ENCODE measurements around the gene POLR3E. TPM values are rescaled to one million over a fixed set of nuclear protein-coding genes. Genes with fewer than 3 reads are reported as not detected.

The POLR3E gene
- total RNA-seq, 4 donors from 2014 or later, result 21.5 to 57.2 (median 37.7) TPM

GRCh38 chr16:22266546-22266945 lies 30.7 kb upstream of the POLR3E start:
- Histone ChIP-seq H3K36me3 (peaks cover 15 to 100% (median 21%) of the 10 kb centered on the region in 3 donors), H3K9me3 (no peaks in the 10 kb centered on the region), H3K27ac (no peak overlapping the region), H3K27me3 (no peaks in the 10 kb centered on the region), H3K4me3 (no peak overlapping the region), H3K4me1 (no peaks in the 10 kb centered on the region)
- intact Hi-C loops (cut with DNase I), result no loop called here
- no peak for TF ChIP-seq CTCF (IDR thresholded peaks at IDR 0.05)
- TF ChIP-seq POLR2A (IDR thresholded peaks at IDR 0.05), result no peak
- no peak for DNase-seq
- 100% methylated on average over 3 of the region's 19 CpGs; no CpG with 5 or more reads in 1 of the 2 donors for whole genome bisulfite sequencing, 2 donors

- Histone ChIP-seq H3K4me3 (no peak overlapping the region), H3K27ac (no peak overlapping the region), H3K4me1 (peaks cover 0 to 4% (median 0%) of the 10 kb centered on the region in 3 donors), H3K9me3 (no peaks in the 10 kb centered on the region), H3K27me3 (no peaks in the 10 kb centered on the region), H3K36me3 (peaks cover 15 to 100% (median 20%) of the 10 kb centered on the region in 3 donors)
- DNase-seq, result no peak
- intact Hi-C loops (cut with DNase I), result no loop called here
- WGBS, 2 donors, result 80 to 92% methylated on average over 7 to 8 of the region's 8 CpGs
- TF ChIP-seq CTCF (IDR thresholded peaks at IDR 0.05) (no peak), POLR2A (IDR thresholded peaks at IDR 0.05) (no peak)
Observed at GRCh38 chr16:22267764-22268163, 29.4 kb upstream of the POLR3E start.

- Histone ChIP-seq H3K9me3 (no peaks in the 10 kb centered on the region), H3K27me3 (no peaks in the 10 kb centered on the region), H3K36me3 (peaks cover 14 to 100% (median 19%) of the 10 kb centered on the region in 3 donors), H3K4me1 (peaks cover 0 to 14% (median 0%) of the 10 kb centered on the region in 3 donors), H3K27ac (no peak overlapping the region), H3K4me3 (no peak overlapping the region)
- WGBS, 2 donors, result 81 to 86% methylated on average over 3 of the region's 3 CpGs
- intact Hi-C loops (cut with DNase I), result no loop called here
- DNase-seq, result no peak
- TF ChIP-seq POLR2A (IDR thresholded peaks at IDR 0.05) (no peak), CTCF (IDR thresholded peaks at IDR 0.05) (no peak)
Observed at GRCh38 chr16:22270525-22270924, 26.7 kb upstream of the POLR3E start.

- Histone ChIP-seq H3K36me3 (peaks cover 5 to 100% (median 10%) of the 10 kb centered on the region in 3 donors), H3K27ac (peak overlapping the region in 3 of 4 donors; percentile 6 to 64 (median 21)), H3K4me3 (no peak overlapping the region), H3K9me3 (no peaks in the 10 kb centered on the region), H3K27me3 (no peaks in the 10 kb centered on the region), H3K4me1 (peaks cover 0 to 14% (median 0%) of the 10 kb centered on the region in 3 donors)
- no peak for DNase-seq
- TF ChIP-seq CTCF (IDR thresholded peaks at IDR 0.05) (no peak), POLR2A (IDR thresholded peaks at IDR 0.05) (no peak)
- intact Hi-C loops (cut with DNase I), result no loop called here
- WGBS, 2 donors, result 67 to 82% methylated on average over 4 of the region's 8 CpGs
Observed at GRCh38 chr16:22272870-22273650, 24.1 kb upstream of the POLR3E start.

GRCh38 chr16:22274916-22275315 lies 22.3 kb upstream of the POLR3E start:
- Histone ChIP-seq H3K4me3 (no peak overlapping the region), H3K4me1 (peaks cover 0 to 14% (median 0%) of the 10 kb centered on the region in 3 donors), H3K27ac (no peak overlapping the region), H3K9me3 (no peaks in the 10 kb centered on the region), H3K36me3 (peaks cover 5 to 100% (median 18%) of the 10 kb centered on the region in 3 donors), H3K27me3 (no peaks in the 10 kb centered on the region)
- intact Hi-C loops (cut with DNase I), result no loop called here
- DNase-seq, result no peak
- TF ChIP-seq POLR2A (IDR thresholded peaks at IDR 0.05), result no peak
- WGBS, 2 donors, result 94 to 100% methylated on average over 1 of the region's 1 CpG

Data from esophagus squamous epithelium (tissue), 5 donors.